B cell (primary cell): ENCODE data around the gene CLCA1. TPM values are rescaled to one million over a fixed set of nuclear protein-coding genes. Genes with fewer than 3 reads are reported as not detected.

Experiments
- ATAC-seq: fragments of 200-7000 bp; cut with Tn5 transposase; one replicate; pipeline ENCODE4 v1.10.0; 2021; ENCODE audit warnings: low read depth, mild to moderate bottlenecking, moderate number of reproducible peaks, moderate library complexity
- CTCF ChIA-PET: fragments of 350-600 bp; sonication (Branson Sonifier 250); formaldehyde crosslinking; loops from one replicate; lab custom pipeline; 2021; ENCODE audit warnings: antibody characterized with exemption, inconsistent platforms; lab: Charles Lee
- POLR2A ChIA-PET: fragments of 350-600 bp; sonication (Branson Sonifier 250); formaldehyde crosslinking; loops from one replicate; lab custom pipeline; 2021; ENCODE audit warnings: antibody characterized with exemption; lab: Charles Lee
- DNase-seq: peaks from one replicate; pipeline ENCODE4 v3.0.0; 2013
- H2AFZ ChIP-seq: 2 replicates; pipeline ENCODE4 v1.6.1; 2012; ENCODE audit warnings: mild to moderate bottlenecking, low read depth, low read length; ENCODE audit not compliant: insufficient read depth, poor library complexity, severe bottlenecking
- H3K27ac ChIP-seq, 2 donors: 1 replicate in 1 of 2; 2 replicates in 1 of 2; pipeline ENCODE4 v1.5.1; 2012 to 2013; ENCODE audit warnings: low read length in 2 of 2, mild to moderate bottlenecking in 2 of 2, moderate library complexity in 1 of 2
- H3K27me3 ChIP-seq, 4 experiments: fragments of 200-600 bp in 1 of 4; sonication (generic) in 1 of 4; replicated peaks in 1 of 4; 1 replicate in 2 of 4; 2 replicates in 2 of 4; pipeline versions ENCODE4 v1.6.1 to v1.7.0; 2013 to 2016; ENCODE audit warnings: low read length in 3 of 4, mild to moderate bottlenecking in 2 of 4, mixed read lengths in 1 of 4, moderate library complexity in 1 of 4; ENCODE audit not compliant: insufficient read depth in 4 of 4, control insufficient read depth in 3 of 4; ENCODE audit errors: control extremely low read depth in 1 of 4
- H3K36me3 ChIP-seq, 2 experiments: replicated peaks in 1 of 2; 1 replicate in 1 of 2; 2 replicates in 1 of 2; pipeline versions ENCODE4 v1.6.1 to v1.7.1; 2013; ENCODE audit warnings: low read length in 1 of 2; ENCODE audit not compliant: insufficient read depth in 2 of 2, control insufficient read depth in 1 of 2; ENCODE audit errors: control extremely low read depth in 1 of 2, extremely low read depth in 1 of 2
- H3K4me1 ChIP-seq, 2 donors: fragments of 200-600 bp in 1 of 2; sonication (generic) in 1 of 2; 1 replicate in 1 of 2; 2 replicates in 1 of 2; pipeline versions ENCODE4 v1.5.1 to v1.6.1; 2013 to 2017; ENCODE audit warnings: low read length in 2 of 2; ENCODE audit not compliant: control insufficient read depth in 2 of 2, insufficient read depth in 2 of 2
- H3K4me2 ChIP-seq: replicated peaks from 2 replicates; pipeline ENCODE3; 2012; ENCODE audit warnings: mild to moderate bottlenecking, low read depth, low read length; ENCODE audit not compliant: poor library complexity, severe bottlenecking
- H3K4me3 ChIP-seq, 5 experiments: fragments of 200-600 bp in 1 of 5; sonication (generic) in 1 of 5; 1 replicate in 3 of 5; 2 replicates in 2 of 5; pipeline versions ENCODE4 v1.5.1 to v1.7.0; 2011 to 2016; ENCODE audit warnings: low read length in 4 of 5, mild to moderate bottlenecking in 4 of 5, low read depth in 2 of 5, control low read depth in 1 of 5, moderate library complexity in 1 of 5; ENCODE audit not compliant: insufficient read depth in 1 of 5; ENCODE audit errors: control extremely low read depth in 1 of 5, extremely low read depth in 1 of 5
- H3K79me2 ChIP-seq: fragments of 200-600 bp; sonication (generic); one replicate; pipeline ENCODE4 v1.6.0; 2016; ENCODE audit warnings: low read length; ENCODE audit not compliant: control insufficient read depth, insufficient read depth
- H3K9ac ChIP-seq: fragments of 200-600 bp; sonication (generic); 2 replicates; pipeline ENCODE4 v1.6.1; 2017; ENCODE audit warnings: mild to moderate bottlenecking, low read length, moderate library complexity
- H3K9me3 ChIP-seq, 3 donors: one replicate each; pipeline versions ENCODE4 v1.6.1 to v1.7.1; 2013; ENCODE audit warnings: low read length in 2 of 3; ENCODE audit not compliant: control insufficient read depth in 2 of 3, insufficient read depth in 1 of 3; ENCODE audit errors: control extremely low read depth in 1 of 3
- H4K20me1 ChIP-seq: 2 replicates; pipeline ENCODE4 v1.6.0; 2012; ENCODE audit warnings: mild to moderate bottlenecking, low read length; ENCODE audit not compliant: insufficient read depth, control insufficient read depth, poor library complexity, severe bottlenecking
- H3K27ac Mint-ChIP-seq: one replicate; pipeline ENCODE4 v1.8.0; 2021; ENCODE audit warnings: mixed read lengths
- H3K27me3 Mint-ChIP-seq: one replicate; pipeline ENCODE4 v1.8.0; 2021; ENCODE audit warnings: mixed read lengths
- H3K4me1 Mint-ChIP-seq: one replicate; pipeline ENCODE4 v1.8.0; 2021; ENCODE audit warnings: mixed read lengths
- H3K4me3 Mint-ChIP-seq: one replicate; pipeline ENCODE4 v1.8.0; 2021; ENCODE audit warnings: mixed read lengths
- H3K9me3 Mint-ChIP-seq: one replicate; pipeline ENCODE4 v1.8.0; 2022; ENCODE audit warnings: mixed read lengths; ENCODE audit not compliant: insufficient read depth
- CTCF ChIP-seq: fragments of 200-600 bp; IDR thresholded peaks from one replicate; pipeline ENCODE4 v1.8.0; 2022; ENCODE audit warnings: antibody characterized with exemption, mild to moderate bottlenecking
- EZH2 ChIP-seq: IDR thresholded peaks from 2 replicates; pipeline ENCODE4 v1.6.1; 2012; ENCODE audit warnings: borderline replicate concordance, low read depth, mild to moderate bottlenecking, moderate library complexity, low read length; ENCODE audit not compliant: insufficient read depth, poor library complexity, severe bottlenecking
- WGBS: methylation state at CpG from one replicate; pipeline ENCODE4 v1.1.5; 2013; ENCODE audit warnings: missing lambda C conversion rate; ENCODE audit not compliant: insufficient coverage; 5-methylcytosine and 5-hydroxymethylcytosine counted together
- intact Hi-C: fragments of 100-400 bp; cut with micrococcal nuclease; formaldehyde crosslinking; loops from one replicate; pipeline ENCODE4 v1.10.0; 2022
- polyA plus RNA-seq: library from polyadenylated mRNA; depleted of rRNA; stranded (reverse); fragments of >200 nt; gene quantifications from 2 replicates; pipeline ENCODE4 v1.2.3, GENCODE V29; 2012
- total RNA-seq, 2 donors: library from RNA; stranded (reverse); fragments of 120-200 nt in 1 of 2; gene quantifications; 1 replicate in 1 of 2; 2 replicates in 1 of 2; pipeline versions ENCODE4 v1.2.3 to v1.2.4, GENCODE V29; 2013 to 2022

CLCA1 gene
- total and polyA plus RNA-seq, 2 donors (not counting 1 experiment from before 2014, with no cell fraction given), result not detected

GRCh38 chr1:86478416-86479156 lies 9.9 kb downstream of the CLCA1 start:
- no peak for DNase-seq
- Mint-ChIP-seq H3K27me3 (peaks cover 9% of the 10 kb centered on the region), H3K9me3 (no peaks in the 10 kb centered on the region), H3K4me1 (no peaks in the 10 kb centered on the region), H3K27ac (no peak overlapping the region), H3K4me3 (no peak overlapping the region)
- Histone ChIP-seq H3K9me3 (no peaks in the 10 kb centered on the region), H2AFZ (no peak overlapping the region), H3K9ac (no peak overlapping the region), H3K27me3 (no peaks in the 10 kb centered on the region), H4K20me1 (no peaks in the 10 kb centered on the region), H3K27ac (no peak overlapping the region), H3K4me1 (no peaks in the 10 kb centered on the region), H3K36me3 (no peaks in the 10 kb centered on the region), H3K4me2 (no peak overlapping the region), H3K79me2 (no peaks in the 10 kb centered on the region), H3K4me3 (no peak overlapping the region)
- no peak for TF ChIP-seq CTCF
- no peak for TF ChIP-seq EZH2
- ChIA-PET POLR2A (no interaction called here), CTCF (no interaction called here)
- ATAC-seq, result no peak
- WGBS, result no CpG with 5 or more reads among the region's 5 CpGs
- intact Hi-C loops, result loop anchor here (10.0 kb wide), 1 partner anchor 206 kb away; no protein-coding TSS in a partner anchor

GRCh38 chr1:86481966-86482365 lies 13.2 kb downstream of the CLCA1 start:
- Mint-ChIP-seq H3K27ac (no peak overlapping the region), H3K27me3 (peaks cover 15% of the 10 kb centered on the region), H3K4me1 (no peaks in the 10 kb centered on the region), H3K9me3 (no peaks in the 10 kb centered on the region), H3K4me3 (no peak overlapping the region)
- TF ChIP-seq EZH2 (no peak), CTCF (no peak)
- Histone ChIP-seq H2AFZ (no peak overlapping the region), H3K27me3 (no peaks in the 10 kb centered on the region), H4K20me1 (no peaks in the 10 kb centered on the region), H3K9ac (no peak overlapping the region), H3K36me3 (no peaks in the 10 kb centered on the region), H3K9me3 (no peaks in the 10 kb centered on the region), H3K4me3 (no peak overlapping the region), H3K27ac (no peak overlapping the region), H3K4me2 (no peak overlapping the region), H3K4me1 (no peaks in the 10 kb centered on the region), H3K79me2 (no peaks in the 10 kb centered on the region)
- no CpG with 5 or more reads among the region's 4 CpGs for WGBS
- DNase-seq (no peak), ATAC-seq (no peak)
- ChIA-PET POLR2A (no interaction called here), CTCF (no interaction called here)
- intact Hi-C loops, result no loop called here
